HCT116 (cell line): ENCODE data around the gene AKT3. TPM values are rescaled to one million over a fixed set of nuclear protein-coding genes. Genes with fewer than 3 reads are reported as not detected.

ENCODE experiments used
- ATAC-seq: fragments of 200-7000 bp; cut with Tn5 transposase; 2 replicates; pipeline ENCODE4 v1.9.1; 2020; ENCODE audit warnings: mild to moderate bottlenecking, moderate library complexity
- BruUV-seq: library from RNA; stranded (reverse); fragments of 400-500 nt; replicated peaks from 2 replicates; lab custom pipeline; 2021; lab: Mats Ljungman, UMichigan
- CTCF ChIA-PET: fragments of 300-600 bp; sonication (Branson Sonifier 250); formaldehyde crosslinking; loops from one replicate; lab custom pipeline; 2021; ENCODE audit warnings: antibody characterized with exemption; lab: Charles Lee
- POLR2A ChIA-PET: fragments of 300-600, 350-600 bp; sonication (Branson Sonifier 250); formaldehyde crosslinking; loops from one replicate; lab custom pipeline; 2021; ENCODE audit warnings: antibody characterized with exemption; lab: Charles Lee
- RAD21 ChIA-PET, 2 experiments: fragments of 300-600 bp; sonication (Branson Sonifier 250); formaldehyde crosslinking; loops; one replicate each; lab custom pipeline; 2023; ENCODE audit warnings: low total read pairs in 2 of 2; ENCODE audit not compliant: uncharacterized antibody in 2 of 2, unreplicated experiment in 2 of 2, low non-redundant PET in 1 of 2; lab: Charles Lee
- DNase-seq: peaks from one replicate; pipeline ENCODE4 v3.0.0-alpha.2; 2010; ENCODE audit warnings: low read depth, low spot score
- H2AFZ ChIP-seq: fragments of 200-600 bp; shearing (Covaris generic), sonication (generic); 2 replicates; pipeline ENCODE4 v1.6.1; 2017; ENCODE audit warnings: low read depth, mixed run types, mixed read lengths, antibody characterized with exemption, low read length; ENCODE audit not compliant: poor library complexity, severe bottlenecking
- H3K27ac ChIP-seq: 2 replicates; pipeline ENCODE4 v1.5.1; 2012; ENCODE audit warnings: low read depth, low read length
- H3K27me3 ChIP-seq: fragments of 200-600 bp; sonication (generic); 2 replicates; pipeline ENCODE4 v1.6.1; 2016; ENCODE audit warnings: mixed run types, low read length, mixed read lengths; ENCODE audit not compliant: insufficient read depth
- H3K36me3 ChIP-seq, 2 experiments: fragments of 200-500 bp in 1 of 2; fragments of 200-600 bp in 1 of 2; sonication (Bioruptor generic) in 1 of 2; sonication (generic) in 1 of 2; 2 replicates each; pipeline versions ENCODE4 v1.5.1 to v1.6.1; 2014 to 2016; ENCODE audit warnings: low read length in 2 of 2, inconsistent platforms in 1 of 2, mixed read lengths in 1 of 2, mixed run types in 1 of 2; ENCODE audit not compliant: insufficient read depth in 2 of 2, control insufficient read depth in 1 of 2
- H3K4me1 ChIP-seq, 2 experiments: fragments of 200-600 bp in 1 of 2; sonication (generic) in 1 of 2; 2 replicates each; pipeline versions ENCODE4 v1.5.1 to v1.6.1; 2012 to 2017; ENCODE audit warnings: low read length in 2 of 2, inconsistent platforms in 1 of 2, mild to moderate bottlenecking in 1 of 2, mixed read lengths in 1 of 2, mixed run types in 1 of 2, moderate library complexity in 1 of 2; ENCODE audit not compliant: insufficient read depth in 2 of 2, control insufficient read depth in 1 of 2
- H3K4me2 ChIP-seq: fragments of 200-600 bp; sonication (generic); 2 replicates; pipeline ENCODE4 v1.6.1; 2017; ENCODE audit warnings: mixed run types, low read length, mixed read lengths
- H3K4me3 ChIP-seq, 2 experiments: fragments of 200-600 bp in 1 of 2; sonication (generic) in 1 of 2; replicated peaks in 1 of 2; 2 replicates each; pipeline ENCODE4 v1.5.1; 2011 to 2016; ENCODE audit warnings: low read length in 2 of 2, control low read depth in 1 of 2, low read depth in 1 of 2, mild to moderate bottlenecking in 1 of 2, mixed read lengths in 1 of 2, mixed run types in 1 of 2
- H3K79me2 ChIP-seq: fragments of 200-600 bp; sonication (generic); 2 replicates; pipeline ENCODE4 v1.6.1; 2017; ENCODE audit warnings: mild to moderate bottlenecking, mixed run types, low read length, moderate library complexity, mixed read lengths; ENCODE audit not compliant: insufficient read depth
- H3K9ac ChIP-seq: fragments of 200-600 bp; sonication (generic); 2 replicates; pipeline ENCODE4 v1.6.1; 2016; ENCODE audit warnings: low read length, mixed read lengths
- H3K9me2 ChIP-seq: fragments of 200-600 bp; sonication (generic), shearing (Covaris generic); 2 replicates; pipeline ENCODE4 v1.6.1; 2017; ENCODE audit warnings: mixed run types, mild to moderate bottlenecking, moderate library complexity; ENCODE audit not compliant: insufficient read depth
- H3K9me3 ChIP-seq, 2 experiments: fragments of 200-500 bp in 1 of 2; fragments of 200-600 bp in 1 of 2; sonication (Bioruptor generic) in 1 of 2; sonication (generic) in 1 of 2; 2 replicates each; pipeline ENCODE4 v1.6.1; 2014 to 2017; ENCODE audit warnings: low read length in 2 of 2, mixed read lengths in 2 of 2, inconsistent platforms in 1 of 2, low read depth in 1 of 2, mild to moderate bottlenecking in 1 of 2, mixed run types in 1 of 2, moderate library complexity in 1 of 2; ENCODE audit not compliant: control insufficient read depth in 1 of 2, insufficient read depth in 1 of 2
- H4K20me1 ChIP-seq: fragments of 200-600 bp; sonication (generic), shearing (Covaris generic); 2 replicates; pipeline ENCODE4 v1.6.1; 2017; ENCODE audit warnings: mixed run types, mild to moderate bottlenecking, moderate library complexity; ENCODE audit not compliant: insufficient read depth
- ATF3 ChIP-seq: IDR thresholded peaks from 2 replicates; pipeline ENCODE4 v1.6.1; 2012
- ELF1 ChIP-seq: IDR thresholded peaks from 2 replicates; pipeline ENCODE4 v1.6.1; 2012; ENCODE audit warnings: low read depth, borderline replicate concordance
- FOSL1 ChIP-seq: IDR thresholded peaks from 2 replicates; pipeline ENCODE4 v1.6.1; 2012; ENCODE audit warnings: low read depth
- JUND ChIP-seq: IDR thresholded peaks from 2 replicates; pipeline ENCODE4 v1.6.1; 2012
- MAX ChIP-seq: IDR thresholded peaks from 2 replicates; pipeline ENCODE4 v1.6.1; 2012
- POLR2A ChIP-seq: IDR thresholded peaks from 2 replicates; pipeline ENCODE4 v1.7.0; 2011; ENCODE audit warnings: borderline replicate concordance; ENCODE audit not compliant: insufficient read depth, insufficient read length; ENCODE audit errors: extremely low read depth
- SRF ChIP-seq: IDR thresholded peaks from 2 replicates; pipeline ENCODE4 v1.6.1; 2012; ENCODE audit warnings: low read depth
- TCF7L2 ChIP-seq: IDR thresholded peaks from 2 replicates; pipeline ENCODE4 v1.7.0; 2011; ENCODE audit warnings: borderline replicate concordance, inconsistent platforms; ENCODE audit not compliant: insufficient read depth, insufficient read length; ENCODE audit errors: extremely low read depth
- ZBTB33 ChIP-seq: IDR thresholded peaks from 2 replicates; pipeline ENCODE4 v1.6.1; 2011; ENCODE audit warnings: mild to moderate bottlenecking, low read length, moderate library complexity; ENCODE audit not compliant: insufficient replicate concordance; ENCODE audit errors: extremely low read depth
- ZNF274 ChIP-seq: fragments of 200-500 bp; sonication (Bioruptor generic); IDR thresholded peaks from 2 replicates; pipeline ENCODE4 v1.6.1; 2014; ENCODE audit warnings: mild to moderate bottlenecking, low read depth, low read length, inconsistent platforms
- intact Hi-C: fragments of 100-400 bp; cut with micrococcal nuclease; formaldehyde crosslinking; loops from 2 replicates; pipeline ENCODE4 v1.10.0; 2022
- total RNA-seq: library from RNA; stranded (reverse); gene quantifications from one replicate; pipeline ENCODE4 v1.2.1, GENCODE V29; 2021; ENCODE audit not compliant: unreplicated experiment

The AKT3 gene
- total RNA-seq, 1 experiment from 2014 or later: 0.49 TPM

- no peak for TF ChIP-seq ELF1
Measured at GRCh38 chr1:243572940-243573339, 277.1 kb downstream of the AKT3 start (continued).

DNA sequence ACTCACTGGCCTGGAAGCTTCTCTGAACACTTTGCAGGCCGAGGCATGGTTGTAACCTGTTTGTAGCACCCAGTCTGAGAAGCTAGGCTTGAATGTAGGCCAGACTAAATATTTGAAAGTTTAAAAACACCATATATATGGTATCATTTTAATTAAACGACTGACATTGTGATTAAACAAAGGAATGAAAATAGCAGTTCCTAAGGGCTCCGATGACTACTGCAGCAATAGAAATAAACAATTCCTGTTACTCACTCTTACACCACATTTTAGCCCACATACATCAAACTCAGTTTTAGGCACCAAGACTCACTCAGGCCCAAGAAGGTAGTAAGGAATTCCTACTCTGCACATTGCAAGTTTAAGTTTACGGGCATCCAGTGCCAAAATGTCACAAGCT, 281.2 kb downstream of the AKT3 start:
- Histone ChIP-seq H3K4me1 (no peaks in the 10 kb centered on the region), H2AFZ (no peak overlapping the region)
- TF ChIP-seq ZBTB33 (no peak), ZNF274 (no peak), TCF7L2 (no peak), POLR2A (no peak), MAX (no peak), ATF3 (no peak), SRF (no peak), FOSL1 (no peak), JUND (no peak)
- TF ChIP-seq, all 23 proteins: peak for 0
- ChIA-PET CTCF (no interaction called here), POLR2A (no interaction called here), RAD21 (no interaction called here)
- H3K27ac ChIP-seq: no peak overlapping the region
- no peaks in the 10 kb centered on the region; the same call in 1 of the 2 replicates for H3K27me3 ChIP-seq
- no peak for DNase-seq
- H3K4me3 ChIP-seq: no peak overlapping the region
- no peaks in the 10 kb centered on the region for H3K79me2 ChIP-seq
- no peak overlapping the region for H3K4me2 ChIP-seq
- no peaks in the 10 kb centered on the region for H3K36me3 ChIP-seq
- no TSS peak for BruUV-seq
- no peaks in the 10 kb centered on the region for H3K9me2 ChIP-seq
- intact Hi-C loops: no loop called here
- no peak overlapping the region for H3K9ac ChIP-seq
- H3K9me3 ChIP-seq: no peaks in the 10 kb centered on the region
- H4K20me1 ChIP-seq: no peaks in the 10 kb centered on the region
- ATAC-seq: no peak
